Stimulated activated CD8-positive, alpha-beta memory T cell treated with anti-CD3 and anti-CD28 coated beads, Interleukin-15, amount 100 ng/mL, for 4 hours (primary cell): ENCODE data around the gene RB1.
"Not testable (repeated sequence)": the region's sequence is repeated elsewhere in the genome, so short reads cannot be mapped to it uniquely, and the experiment has no call there.

ENCODE experiments used
- DNase-seq, 2 donors: peaks; one replicate each; pipeline ENCODE4 v3.0.0-alpha.2; 2020; ENCODE audit warnings: low read depth in 2 of 2

Gene RB1

DNA sequence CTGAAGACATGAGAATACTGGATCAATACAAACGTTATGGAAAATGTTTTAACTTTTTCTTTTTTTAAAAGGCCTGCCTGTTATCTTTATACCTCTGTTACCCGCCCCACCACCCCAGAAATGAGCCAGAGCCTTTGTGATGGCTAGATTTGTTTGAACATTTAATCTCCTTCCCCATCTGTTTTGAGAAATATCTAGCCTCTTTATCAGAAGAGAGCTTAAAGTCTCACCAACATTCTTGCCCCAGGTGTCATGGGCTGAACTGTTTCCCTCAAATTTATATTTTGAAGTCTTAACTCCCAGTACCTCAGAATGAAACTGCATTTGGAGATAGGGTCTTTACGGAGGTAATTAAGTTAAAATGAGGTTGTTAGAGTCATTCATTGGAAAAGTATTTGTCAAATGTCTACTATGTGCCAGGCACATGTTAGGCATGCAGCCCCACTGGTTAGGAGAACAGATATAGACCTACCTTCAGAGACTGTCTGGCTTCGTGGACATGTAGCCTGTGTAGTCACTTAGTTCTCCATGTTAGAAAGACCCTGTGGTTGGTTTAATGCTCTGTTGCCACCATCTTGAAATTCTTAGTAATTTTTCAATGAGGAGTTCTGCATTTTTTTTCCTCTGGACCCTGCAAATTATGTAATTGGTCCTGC lies 6.3 kb upstream of the RB1 start:
- DNase-seq = no peak

DNA sequence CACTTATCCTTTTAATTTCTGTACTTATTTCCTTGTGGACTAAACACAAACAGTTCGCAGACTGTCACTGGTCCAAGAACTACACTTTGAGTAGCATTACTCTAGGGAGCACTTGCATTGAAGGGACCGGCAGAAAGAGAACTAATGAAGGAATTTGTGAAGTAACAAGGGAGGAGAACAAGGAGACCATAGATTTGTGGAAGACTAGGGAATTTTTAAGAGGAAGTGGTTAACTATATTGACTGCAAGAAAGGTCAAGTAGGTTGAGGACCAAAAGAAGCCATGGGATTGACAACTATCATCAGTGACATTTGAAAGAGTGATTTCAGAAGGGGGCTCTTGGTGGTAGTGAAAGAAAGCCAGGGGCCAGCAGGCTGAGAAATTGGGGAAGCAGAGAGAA lies 4.0 kb upstream of the RB1 start:
- DNase-seq = no peak

DNA sequence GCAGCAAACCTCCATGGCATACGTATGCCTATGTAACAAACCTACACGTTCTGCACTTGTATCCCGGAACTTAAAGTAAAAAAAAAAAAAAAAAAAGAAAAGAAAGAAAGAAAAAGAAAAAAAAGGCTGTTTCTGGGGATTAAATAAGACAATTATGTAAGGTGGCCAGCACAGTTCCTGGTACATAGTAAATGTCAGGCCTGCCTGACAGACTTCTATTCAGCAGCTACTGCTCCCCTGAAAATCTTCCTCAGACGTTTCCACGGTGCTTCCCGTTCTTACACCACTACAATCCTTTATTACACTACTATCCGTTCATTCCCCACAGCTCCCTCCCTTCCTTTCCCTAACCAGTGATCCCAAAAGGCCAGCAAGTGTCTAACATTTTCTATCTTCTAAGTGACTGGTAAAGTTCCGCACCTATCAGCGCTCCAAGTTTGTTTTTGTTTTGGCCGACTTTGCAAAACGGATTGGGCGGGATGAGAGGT lies 636 bp upstream of the RB1 start:
- DNase-seq = no peak

DNA sequence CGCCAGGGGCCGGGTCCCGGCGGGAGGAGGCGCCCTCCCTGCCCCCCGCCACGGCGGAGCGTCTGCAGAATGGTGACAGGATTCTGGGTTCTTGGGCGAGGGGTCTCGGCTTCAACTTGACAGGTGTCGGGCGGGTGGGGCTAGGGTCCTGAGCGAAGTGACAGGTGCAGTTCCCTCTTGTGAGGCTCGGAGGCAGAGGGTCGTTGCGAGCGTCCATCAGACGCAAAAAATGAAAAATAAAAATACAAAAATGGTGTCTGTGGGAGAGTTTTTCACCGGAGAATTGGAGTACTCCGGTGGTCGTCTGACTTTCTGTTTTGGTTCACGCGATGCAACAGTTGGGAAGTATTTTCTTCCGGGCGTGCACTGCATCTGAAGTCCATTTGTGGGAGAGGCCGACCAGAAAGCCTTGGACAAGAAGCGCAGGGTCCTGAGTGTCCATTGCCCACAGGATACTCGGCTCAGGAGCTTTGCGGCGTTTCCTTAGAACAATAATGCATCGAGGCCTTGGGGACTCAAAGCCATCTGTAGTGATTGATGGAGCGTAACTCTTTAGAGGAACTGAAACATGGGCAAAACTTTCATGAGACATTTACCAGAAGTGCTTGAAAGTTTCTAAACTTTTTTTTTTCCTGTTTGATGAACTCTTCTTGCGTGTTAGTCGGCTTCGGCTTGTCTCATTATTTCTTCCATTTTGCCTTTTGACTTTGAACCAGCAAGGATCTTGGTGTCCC lies 759 bp downstream of the RB1 start:
- no peak for DNase-seq

DNA sequence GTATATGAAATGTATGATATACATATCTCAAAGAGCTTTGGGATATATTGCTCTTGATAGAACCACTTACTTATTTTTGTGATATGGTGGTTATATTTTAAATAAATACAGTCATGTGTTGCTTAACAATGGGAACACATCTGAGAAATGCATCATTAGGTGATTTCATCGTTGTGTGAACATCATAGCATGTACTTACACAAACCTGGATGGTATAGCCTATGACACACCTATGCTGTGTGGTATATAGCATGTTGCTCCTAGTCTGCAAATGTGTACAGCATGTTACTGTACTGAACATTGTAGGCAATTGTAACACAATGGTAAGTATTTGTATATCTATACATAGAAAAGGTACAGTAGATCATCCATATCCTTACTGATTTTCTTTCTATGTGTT lies 7.7 kb downstream of the RB1 start:
- DNase-seq = no peak

DNA sequence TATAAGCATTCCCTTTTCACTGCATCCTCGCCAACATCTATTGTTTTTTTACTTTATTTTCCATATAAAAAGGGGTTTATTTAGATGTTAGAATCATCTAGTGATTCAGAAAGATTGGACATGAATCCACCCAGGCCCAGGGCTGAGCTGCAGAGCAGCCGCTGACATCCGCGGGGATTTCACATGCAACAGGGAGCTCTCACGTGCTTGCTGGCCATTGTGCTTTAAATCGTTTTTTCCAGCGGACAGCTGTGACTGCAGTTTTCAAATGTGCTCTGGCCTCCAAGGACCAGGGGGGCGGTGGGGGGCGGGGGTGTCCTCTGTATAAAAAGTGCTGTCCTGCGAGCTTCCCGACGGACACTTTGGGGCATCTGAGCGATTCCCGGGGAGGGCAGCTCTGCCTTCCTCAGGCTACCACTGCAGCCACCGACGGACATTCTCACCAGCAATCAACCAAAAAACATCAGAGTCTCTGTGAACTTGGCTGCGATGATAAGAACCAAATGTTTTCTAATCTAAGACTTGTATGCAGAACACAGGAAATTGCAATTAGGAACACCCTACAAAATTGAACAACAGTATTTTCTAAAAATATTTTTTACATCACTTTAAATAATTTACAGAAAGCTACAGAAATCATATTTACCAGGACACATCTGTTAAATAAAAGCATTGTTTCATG lies 12.6 kb downstream of the RB1 start:
- DNase-seq = no peak

DNA sequence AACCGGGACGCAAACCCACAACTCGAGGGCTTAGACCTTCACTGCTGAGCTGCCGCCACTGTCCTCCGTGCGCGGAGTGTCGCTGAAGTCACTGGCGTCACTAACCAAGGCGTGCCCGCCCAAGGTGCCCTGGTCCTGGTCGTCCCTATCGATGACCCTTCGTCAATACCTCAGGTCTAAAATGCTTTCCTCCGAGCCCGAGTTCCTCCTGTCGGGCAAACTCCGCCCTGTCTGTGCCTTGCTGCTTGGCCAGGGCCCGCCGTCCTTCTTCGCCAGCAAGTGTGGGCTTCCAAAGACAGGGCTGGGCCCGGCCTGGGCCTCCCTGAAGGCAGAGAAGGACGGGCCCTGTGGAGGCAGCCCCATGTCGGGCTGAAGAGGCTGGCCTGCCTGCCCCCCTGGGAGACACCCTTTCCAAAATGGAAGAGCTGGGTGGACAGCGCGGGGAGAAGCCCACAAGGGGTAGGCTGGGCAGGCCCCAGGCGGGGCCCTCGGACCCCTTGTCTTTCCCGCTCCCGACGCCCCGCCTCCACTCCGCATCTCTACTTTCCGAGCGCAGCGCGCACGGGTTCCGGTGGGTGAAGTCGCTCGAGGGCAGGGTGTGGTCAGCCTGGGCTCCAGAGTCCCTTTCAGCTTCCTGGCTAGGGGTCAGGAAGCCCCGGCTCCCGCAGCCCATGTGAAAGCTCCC lies 13.4 kb downstream of the RB1 start:
- DNase-seq = no peak

DNA sequence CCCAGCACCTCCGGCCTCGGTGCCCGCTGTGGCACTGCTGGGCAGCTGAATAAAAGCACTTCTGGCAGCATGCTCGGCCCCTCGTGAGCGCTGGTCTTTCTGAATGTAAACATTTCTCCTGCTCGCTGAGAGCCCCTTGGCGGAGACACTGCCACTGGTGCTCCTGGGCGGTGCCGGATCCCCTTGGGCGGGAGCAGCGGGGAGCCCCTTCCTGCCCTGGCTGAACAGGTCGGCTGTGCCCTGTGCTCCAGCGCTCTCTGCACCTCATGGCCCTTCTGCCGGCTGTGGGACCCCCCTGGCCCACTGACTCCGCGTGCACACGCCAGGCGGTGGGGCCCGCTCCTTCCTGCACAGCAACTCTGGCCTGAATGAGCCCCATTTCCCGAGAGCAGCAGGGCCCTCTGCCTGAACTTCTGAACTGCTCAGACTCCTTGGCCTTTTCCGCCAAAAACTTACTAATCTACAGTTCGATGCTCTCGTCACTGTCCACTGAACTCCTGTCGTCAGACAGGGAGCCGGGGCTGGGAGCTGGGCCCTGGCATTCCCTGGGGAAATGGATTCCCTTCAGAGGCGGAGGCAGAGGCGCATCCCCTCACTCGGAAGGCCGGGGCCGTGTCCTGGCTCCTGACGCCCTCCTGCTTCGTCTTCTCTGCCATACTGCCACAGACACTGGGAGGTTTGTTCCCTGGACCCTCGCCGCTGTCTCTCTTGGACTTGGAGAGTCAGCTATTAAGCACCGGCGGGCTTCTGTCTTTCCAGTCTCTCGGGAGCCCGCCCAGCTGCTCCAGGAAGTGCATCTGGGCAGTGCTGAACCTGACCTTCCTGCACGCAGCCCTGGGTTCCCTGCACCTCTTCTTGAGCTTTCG lies 14.2 kb downstream of the RB1 start:
- DNase-seq = no peak

DNA sequence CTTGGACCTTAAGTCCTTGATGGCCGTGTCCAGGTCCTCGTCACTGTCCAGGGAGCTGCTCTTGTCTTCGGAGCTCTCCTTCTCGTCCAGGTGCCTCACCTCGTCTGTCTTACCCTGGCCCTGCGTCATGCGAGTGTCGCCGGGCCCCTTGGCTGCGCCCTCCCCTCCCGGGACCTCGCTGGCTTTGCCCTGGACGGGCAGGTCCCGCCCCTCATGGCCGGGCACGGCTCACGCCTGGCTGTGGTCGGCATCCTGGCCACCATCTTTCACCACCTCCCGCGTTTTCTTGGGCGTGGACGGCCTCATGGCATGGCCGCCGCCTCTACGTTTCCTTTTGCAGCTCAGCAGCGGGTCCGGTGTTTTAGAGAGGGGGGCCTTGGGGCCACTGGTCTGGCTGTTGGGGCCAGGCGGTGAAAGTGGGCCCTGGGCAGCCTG lies 14.8 kb downstream of the RB1 start:
- DNase-seq = no peak

DNA sequence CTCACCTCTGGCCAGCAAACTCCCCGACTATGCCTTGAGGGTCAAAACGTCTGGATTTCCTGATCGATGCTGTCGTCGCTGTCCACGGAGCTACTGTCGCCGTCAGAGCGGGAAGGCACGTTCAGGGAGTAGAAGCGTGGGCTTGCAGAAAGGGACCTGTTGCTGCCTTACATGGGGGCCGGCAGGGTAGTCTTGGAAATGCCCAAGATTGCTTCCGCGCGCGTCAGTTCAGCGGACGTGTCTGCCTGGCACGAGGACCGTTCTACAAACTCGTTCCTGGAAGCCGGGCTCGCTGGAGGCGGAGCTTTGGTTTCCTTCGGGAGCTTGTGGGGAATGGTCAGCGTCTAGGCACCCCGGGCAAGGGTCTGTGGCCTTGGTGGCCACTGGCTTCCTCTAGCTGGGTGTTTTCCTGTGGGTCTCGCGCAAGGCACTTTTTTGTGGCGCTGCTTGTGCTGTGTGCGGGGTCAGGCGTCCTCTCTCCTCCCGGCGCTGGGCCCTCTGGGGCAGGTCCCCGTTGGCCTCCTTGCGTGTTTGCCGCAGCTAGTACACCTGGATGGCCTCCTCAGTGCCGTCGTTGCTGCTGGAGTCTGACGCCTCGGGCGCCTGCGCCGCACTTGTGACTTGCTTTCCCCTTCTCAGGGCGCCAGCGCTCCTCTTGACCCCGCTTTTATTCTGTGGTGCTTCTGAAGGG lies 15.4 kb downstream of the RB1 start:
- no peak for DNase-seq

DNA sequence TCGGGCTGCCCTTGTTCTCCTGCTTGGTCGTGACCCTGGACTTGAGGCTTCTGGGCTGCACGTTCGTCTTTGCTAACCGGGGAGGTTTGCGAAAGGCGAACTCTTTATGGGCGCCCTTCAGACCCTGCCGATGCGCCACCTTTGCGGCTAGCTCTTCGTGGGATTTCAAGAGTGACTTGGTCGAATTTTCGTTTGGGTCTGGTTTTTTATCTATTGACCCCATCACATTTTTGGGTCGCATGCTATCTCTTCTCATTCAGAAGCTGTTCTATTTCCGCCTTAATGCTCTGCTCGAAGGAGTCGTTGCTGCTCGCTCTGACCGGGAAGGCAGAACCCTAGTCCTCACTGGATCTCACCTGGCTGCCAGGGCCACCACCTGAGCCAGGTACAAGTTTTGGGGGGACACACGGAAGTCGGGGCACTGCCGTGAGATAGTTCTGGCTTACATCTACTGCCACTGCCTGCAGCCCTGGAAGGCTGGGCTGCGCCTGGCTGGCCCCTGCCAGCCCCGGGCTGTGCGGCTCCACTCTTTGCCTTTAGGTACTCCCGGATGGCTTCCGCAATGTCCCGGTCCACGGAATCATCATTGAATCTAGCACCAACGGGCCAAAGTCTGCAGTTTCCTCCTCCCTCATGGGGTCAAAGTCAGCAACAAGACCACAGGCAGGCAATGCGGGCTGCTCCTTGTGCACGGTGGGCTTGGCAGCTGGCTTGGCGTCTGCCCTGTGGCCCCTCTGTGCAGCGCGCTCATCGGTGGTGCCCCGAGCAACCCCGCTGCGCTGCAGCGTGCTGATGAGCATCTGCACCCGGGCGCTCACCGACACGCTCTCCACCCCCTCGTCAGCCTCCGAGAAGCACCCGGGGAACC lies 16.2 kb downstream of the RB1 start:
- DNase-seq = no peak

DNA sequence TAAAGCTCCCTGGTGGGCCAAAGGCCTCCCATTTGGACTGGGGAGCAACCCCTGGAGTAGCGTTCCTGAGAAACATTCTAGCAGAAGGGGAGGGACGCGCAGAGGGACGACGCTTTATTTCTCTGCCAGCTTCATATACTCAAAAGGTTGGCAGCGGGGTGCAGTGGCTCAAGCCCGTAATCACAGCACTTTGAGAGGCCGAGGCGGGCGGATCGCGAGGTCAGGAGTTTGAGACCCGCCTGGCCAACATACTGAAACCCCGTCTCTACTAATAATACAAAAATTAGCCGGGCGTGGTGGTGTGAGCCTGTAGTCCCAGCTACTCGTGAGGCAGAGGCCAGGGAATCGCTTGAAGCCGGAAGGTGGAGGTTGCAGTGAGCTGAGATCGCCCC lies 16.8 kb downstream of the RB1 start:
- no peak for DNase-seq

DNA sequence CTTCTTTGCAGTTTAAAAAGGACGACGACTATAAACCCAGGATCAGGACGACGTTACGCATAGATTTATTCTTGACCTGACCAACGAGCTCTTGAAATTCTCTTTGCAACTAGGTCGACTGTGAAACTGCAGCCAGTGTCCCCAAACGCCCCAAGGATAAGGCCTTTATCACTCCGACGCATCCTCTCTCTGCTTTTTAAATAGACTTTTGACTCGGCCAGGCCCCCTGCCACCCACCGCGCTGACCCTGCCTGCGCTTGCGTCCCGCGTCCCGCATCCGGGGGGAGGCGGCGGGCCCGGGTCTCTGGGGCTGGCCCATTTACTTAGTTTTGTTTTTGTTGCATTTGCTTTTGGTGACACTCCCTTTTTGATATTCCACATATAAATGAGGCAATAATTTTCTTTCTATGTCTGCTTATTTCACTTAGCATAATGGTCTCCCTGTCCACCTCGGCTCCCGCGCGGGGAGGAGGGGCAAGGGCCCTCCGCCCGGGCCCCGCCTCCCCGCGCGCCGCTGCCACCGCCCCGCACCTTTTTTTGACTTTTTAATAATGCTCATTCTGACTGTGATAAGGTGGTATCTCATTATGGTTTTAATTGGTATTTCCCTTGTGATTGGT lies 17.4 kb downstream of the RB1 start:
- DNase-seq = no peak

DNA sequence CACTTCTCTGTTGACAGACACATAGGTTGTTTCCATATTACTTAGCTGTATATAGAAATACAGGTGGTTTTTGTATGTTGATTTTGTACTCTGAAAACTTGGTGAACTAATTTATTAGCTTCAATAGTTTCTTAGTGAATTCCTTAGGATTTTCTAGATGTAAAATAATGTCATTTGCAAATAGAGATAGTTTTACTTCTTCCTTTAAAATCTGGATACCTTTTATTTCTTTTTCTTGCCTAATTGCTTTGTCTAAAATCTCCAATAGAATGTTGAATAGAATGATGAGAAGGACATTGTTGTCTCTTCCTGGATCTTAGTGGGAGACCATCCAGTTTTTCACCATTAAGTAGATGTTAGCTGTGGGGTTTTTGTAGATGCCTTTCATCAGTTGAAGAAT lies 18.7 kb downstream of the RB1 start:
- no peak for DNase-seq

DNA sequence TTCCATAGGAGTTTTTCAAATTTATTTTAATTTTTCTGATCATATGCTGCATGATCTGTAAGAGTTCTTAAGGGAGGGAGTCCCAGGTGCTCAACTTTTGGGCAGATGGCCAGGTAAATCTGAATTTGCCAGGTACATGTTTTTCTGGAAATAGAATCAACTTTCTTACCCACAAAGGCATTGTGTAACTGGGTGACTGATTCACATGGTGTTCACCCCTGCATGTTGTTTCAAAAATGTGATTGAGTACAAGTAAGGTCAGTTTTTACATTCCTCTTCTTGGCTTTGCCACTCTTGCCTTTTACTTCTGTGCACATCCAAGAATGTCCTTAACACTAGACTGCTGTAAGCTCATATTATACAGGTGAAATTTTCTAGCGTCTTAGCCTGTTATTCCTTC lies 30.4 kb downstream of the RB1 start:
- no peak for DNase-seq

DNA sequence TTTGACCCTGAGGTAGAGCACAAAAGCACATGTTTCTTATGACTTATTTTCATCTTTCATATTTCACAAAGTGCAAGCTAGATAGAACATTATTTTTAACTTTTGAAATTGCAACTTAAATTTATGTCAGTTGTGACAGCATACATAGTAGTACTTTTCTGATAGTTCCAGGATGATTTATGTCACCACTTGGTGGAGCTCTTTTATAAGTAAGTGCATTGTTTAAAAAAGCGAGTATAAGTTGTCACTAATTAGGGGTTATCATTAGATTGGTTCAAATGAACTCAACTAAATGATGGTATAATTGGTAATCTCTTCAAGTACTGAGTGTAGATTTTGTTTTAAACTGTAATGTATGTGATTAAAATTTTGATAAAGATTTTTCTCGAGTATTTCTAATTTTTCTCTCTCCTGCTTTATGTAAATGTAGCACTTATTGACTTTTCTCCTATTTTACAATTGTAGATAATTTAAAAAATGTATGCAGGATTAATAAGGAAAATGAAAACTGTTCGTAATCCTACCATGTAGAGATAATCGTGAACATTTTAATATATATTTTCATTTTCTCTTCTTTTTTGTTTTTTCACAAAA lies 31.1 kb downstream of the RB1 start:
- DNase-seq = no peak

DNA sequence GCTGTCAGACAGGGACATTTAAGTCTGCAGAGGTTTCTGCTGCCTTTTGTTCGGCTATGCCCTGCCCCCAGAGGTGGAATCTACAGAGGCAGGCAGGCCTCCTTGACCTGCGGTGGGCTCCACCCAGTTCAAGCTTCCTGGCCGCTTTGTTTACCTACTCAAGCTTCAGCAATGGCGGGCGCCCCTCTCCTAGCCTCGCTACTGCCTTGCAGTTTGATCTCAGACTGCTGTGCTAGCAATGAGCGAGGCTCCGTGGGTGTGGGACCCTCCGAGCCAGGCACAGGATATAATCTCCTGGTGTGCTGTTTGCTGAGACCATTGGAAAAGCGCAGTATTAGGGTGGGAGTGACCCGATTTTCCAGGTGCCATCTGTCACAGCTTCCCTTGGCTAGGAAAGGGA lies 35.6 kb downstream of the RB1 start:
- DNase-seq = not testable (repeated sequence)

DNA sequence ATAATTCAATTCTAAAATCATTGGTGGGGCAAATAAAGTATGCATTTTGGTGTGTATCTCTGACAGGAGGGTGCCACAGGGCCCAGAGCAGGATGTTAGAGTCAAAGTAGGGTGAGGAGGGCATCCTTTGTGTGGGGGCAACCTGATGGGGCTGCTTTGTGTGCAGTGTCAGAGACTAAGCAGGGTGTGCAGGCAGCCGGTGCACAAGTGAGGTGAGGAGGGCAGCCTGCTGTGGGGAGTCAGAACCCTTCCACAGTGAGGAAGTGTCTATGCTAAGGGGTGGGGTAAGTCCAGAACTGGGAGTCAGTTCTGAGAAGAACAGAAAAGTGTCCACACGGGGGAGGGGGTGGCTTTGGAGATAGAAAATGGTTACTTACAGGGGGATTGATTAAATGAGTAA lies 40.7 kb downstream of the RB1 start:
- no peak for DNase-seq

DNA sequence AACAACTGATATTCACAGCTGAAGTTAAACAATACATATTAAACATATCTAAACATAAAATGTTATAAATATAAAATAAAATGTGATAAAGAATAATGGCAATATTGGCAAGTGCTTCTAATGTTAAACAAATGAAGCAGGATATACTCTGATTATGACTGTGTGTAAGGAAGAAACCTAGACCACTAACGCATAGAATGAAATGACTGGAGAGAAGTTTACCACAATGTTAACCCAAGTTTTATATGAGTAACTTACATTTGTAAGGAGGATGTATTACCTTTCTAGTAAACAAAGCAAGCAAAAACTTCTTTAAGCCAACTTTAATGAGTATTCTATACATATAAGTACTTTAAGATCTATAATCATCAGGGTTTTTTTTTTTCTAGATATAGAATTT lies 43.0 kb downstream of the RB1 start:
- DNase-seq = no peak
